ENCODE measurements around the gene DMWD.

DMWD gene

GRCh38 chr19:45786533-45786894 lies 6.1 kb downstream of the DMWD start:
- DNase-seq (ENCODE audit: low read depth in 2 of 2, low spot score in 1 of 2), result no peak

- no peak for DNase-seq (ENCODE audit: low read depth in 2 of 2, low spot score in 1 of 2)
Measured at GRCh38 chr19:45785781-45786532, 6.7 kb downstream of the DMWD start.

GRCh38 chr19:45785097-45785496 lies 7.5 kb downstream of the DMWD start:
- no peak for DNase-seq (ENCODE audit: low read depth in 2 of 2, low spot score in 1 of 2)

- DNase-seq (ENCODE audit: low read depth in 2 of 2, low spot score in 1 of 2), result no peak
Measured at GRCh38 chr19:45784096-45784495, 8.5 kb downstream of the DMWD start.

GRCh38 chr19:45782820-45783785 lies 9.5 kb downstream of the DMWD start:
- DNase-seq (ENCODE audit: low read depth in 2 of 2, low spot score in 1 of 2), result no peak

GRCh38 chr19:45782162-45782691 lies 10.4 kb downstream of the DMWD start, which contains the start of gene DMPK:
Gene DMPK, minus strand, starts transcription at chr19:45782490. Its CDS starts 138 bp downstream, at chr19:45782352.
- DNase-seq (ENCODE audit: low read depth in 2 of 2, low spot score in 1 of 2), result no peak

- no peak for DNase-seq (ENCODE audit: low read depth in 2 of 2, low spot score in 1 of 2)
Measured at GRCh38 chr19:45781214-45782161, 11.2 kb downstream of the DMWD start.

- no peak for DNase-seq (ENCODE audit: low read depth in 2 of 2, low spot score in 1 of 2)
Measured at GRCh38 chr19:45780448-45781213, 12.0 kb downstream of the DMWD start.

- DNase-seq (ENCODE audit: low read depth in 2 of 2, low spot score in 1 of 2), result no peak
Measured at GRCh38 chr19:45780146-45780447, 12.5 kb downstream of the DMWD start.

GRCh38 chr19:45779231-45780145 lies 13.2 kb downstream of the DMWD start:
- peak; percentile 50 to 60 for DNase-seq (ENCODE audit: low read depth in 2 of 2, low spot score in 1 of 2)

GRCh38 chr19:45778010-45778661 lies 14.5 kb downstream of the DMWD start:
- DNase-seq (ENCODE audit: low read depth in 2 of 2, low spot score in 1 of 2), result no peak

GRCh38 chr19:45777395-45777961 lies 15.2 kb downstream of the DMWD start:
- DNase-seq (ENCODE audit: low read depth in 2 of 2, low spot score in 1 of 2), result no peak

GRCh38 chr19:45774765-45775164 lies 17.9 kb downstream of the DMWD start:
- no peak for DNase-seq (ENCODE audit: low read depth in 2 of 2, low spot score in 1 of 2)

- no peak for DNase-seq (ENCODE audit: low read depth in 2 of 2, low spot score in 1 of 2)
Measured at GRCh38 chr19:45773384-45773783, 19.3 kb downstream of the DMWD start.

GRCh38 chr19:45772912-45773311 lies 19.7 kb downstream of the DMWD start:
- no peak for DNase-seq (ENCODE audit: low read depth in 2 of 2, low spot score in 1 of 2)

- DNase-seq (ENCODE audit: low read depth in 2 of 2, low spot score in 1 of 2), result no peak
Measured at GRCh38 chr19:45772130-45772840, 20.4 kb downstream of the DMWD start.

GRCh38 chr19:45771311-45771933 lies 21.2 kb downstream of the DMWD start:
- DNase-seq (ENCODE audit: low read depth in 2 of 2, low spot score in 1 of 2), result no peak

All from stimulated activated CD8-positive, alpha-beta memory T cell treated with anti-CD3 and anti-CD28 coated beads, Interleukin-4, amount 100 ng/mL, for 4 hours (primary cell).